ENCODE measurements around the gene COG6.

GRCh38 chr13:39776439-39776838 lies 121.0 kb downstream of the COG6 start:
- TF ChIP-seq CTCF (IDR thresholded peaks at IDR 0.05) (no peak), POLR2A (IDR thresholded peaks at IDR 0.05) (no peak)
